GM18511 (cell line): ENCODE measurements around the gene CDH13.

Experiments
- ATAC-seq: cut with Tn5 transposase; IDR thresholded peaks from one replicate; pipeline ENCODE4 v1.9.1; 2021; ENCODE audit warnings: mild to moderate bottlenecking, moderate library complexity; ENCODE audit not compliant: unreplicated experiment

The CDH13 gene

DNA sequence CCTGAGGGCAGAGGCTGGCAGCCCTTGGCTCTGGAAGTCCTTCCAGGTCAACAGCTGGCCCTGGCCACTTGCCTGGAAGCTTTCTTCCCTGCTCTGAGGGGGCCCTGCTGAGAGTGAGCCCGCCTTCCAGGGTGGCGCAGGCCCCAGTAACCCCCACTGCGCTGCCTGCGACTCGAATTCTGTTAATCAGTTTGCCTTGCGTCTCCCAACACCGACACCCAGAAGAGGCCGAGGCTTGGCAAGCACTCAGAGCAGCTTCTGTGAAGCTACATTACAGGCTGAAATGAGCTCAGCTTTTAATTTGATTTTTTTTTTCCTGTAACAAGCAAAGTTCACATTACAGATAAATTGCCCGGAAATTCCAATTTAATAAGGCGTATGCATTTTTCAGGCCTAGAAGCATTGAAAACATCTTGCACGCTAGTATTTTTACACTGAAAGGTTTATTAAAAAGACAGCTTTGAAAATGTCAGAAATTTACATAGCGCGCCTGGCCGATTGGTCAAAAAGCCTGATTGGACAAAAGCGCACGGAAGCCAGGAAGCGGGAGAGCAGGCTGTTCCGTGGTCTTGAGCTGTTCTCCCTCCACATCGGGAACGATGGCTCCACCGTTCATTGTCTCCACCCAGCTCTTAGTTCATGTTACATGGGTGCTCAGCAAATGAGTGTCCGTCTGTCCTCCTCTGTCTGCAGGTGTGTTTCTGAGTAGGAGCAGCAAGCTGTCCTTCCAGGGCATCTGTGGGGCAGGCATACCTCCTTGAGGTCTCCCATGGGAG, 1115.5 kb downstream of the CDH13 start:
- ATAC-seq, result no peak

DNA sequence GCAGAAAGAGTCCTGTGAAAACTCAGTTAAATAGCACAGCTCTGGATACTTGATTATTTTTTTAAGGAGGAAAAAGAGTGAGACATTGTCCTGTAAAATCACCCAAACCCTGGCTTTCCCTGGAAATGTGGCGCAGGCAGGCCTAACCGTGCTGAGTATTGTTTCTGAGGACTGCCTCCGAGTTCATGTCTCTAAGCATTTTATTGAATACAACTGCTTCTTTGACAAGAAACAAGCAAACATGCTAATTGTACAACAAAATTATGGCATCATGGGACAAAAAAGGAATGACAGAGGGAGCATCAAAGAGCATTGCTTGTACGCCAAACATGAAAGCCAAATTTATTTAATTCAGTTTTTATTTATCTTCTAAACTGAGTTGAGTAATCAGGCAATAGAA, 1116.5 kb downstream of the CDH13 start:
- no peak for ATAC-seq

GRCh38 chr16:83743720-83744119, 1117.0 kb downstream of the CDH13 start:
- no peak for ATAC-seq

DNA sequence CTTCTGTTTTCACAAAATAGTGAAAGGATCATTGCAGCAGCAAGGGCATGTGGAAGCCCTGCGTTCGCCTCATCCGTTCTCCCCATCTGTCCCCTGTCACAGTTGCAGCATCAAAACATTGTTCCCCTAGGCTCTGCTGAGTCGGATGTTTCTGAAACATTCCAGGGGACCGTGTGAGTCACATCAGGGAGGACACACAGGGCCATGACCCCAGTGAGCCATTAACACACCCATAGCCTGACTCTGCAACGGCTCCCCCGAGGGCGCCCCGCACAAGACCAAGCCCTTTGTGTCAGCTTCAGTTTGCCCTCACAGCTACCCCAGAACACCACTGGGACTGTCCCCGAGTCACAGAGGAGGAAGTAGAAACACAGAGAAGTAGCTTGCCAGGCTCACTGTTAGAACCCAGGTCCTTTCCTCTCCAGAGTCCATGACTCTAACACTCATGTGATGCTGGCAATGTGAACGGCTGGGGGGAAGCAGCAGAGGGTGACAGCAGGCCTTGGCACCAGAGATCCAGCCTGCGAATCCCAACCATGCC, 1117.7 kb downstream of the CDH13 start:
- no peak for ATAC-seq

DNA sequence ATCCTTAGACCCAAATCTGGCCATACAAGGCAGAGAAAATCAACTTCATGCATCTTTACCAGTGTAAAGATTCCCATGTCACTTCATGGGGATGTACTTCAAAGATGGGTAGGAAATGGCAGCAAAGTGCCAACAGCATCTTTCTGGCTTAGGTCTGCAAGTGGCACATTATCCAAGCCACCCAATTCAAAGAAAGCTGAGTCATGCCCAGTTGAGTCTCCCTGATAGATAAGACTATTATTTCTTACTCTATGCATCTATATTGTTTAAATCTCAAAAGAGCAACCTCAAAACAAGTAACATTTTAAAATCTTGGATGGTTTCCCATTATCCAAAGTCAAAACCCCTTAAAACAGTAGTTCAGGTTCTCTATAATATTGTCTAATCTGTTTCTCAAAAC, 1119.8 kb downstream of the CDH13 start:
- no peak for ATAC-seq

GRCh38 chr16:83747936-83748335, 1121.2 kb downstream of the CDH13 start:
- ATAC-seq, result no peak

GRCh38 chr16:83755391-83755790, 1128.6 kb downstream of the CDH13 start:
- no peak for ATAC-seq

GRCh38 chr16:83762141-83762991, 1135.6 kb downstream of the CDH13 start:
- ATAC-seq, result no peak

- ATAC-seq, result no peak
Measured at GRCh38 chr16:83762992-83763358, 1136.2 kb downstream of the CDH13 start.

GRCh38 chr16:83768986-83769385, 1142.2 kb downstream of the CDH13 start:
- no peak for ATAC-seq

GRCh38 chr16:83769397-83770008, 1142.7 kb downstream of the CDH13 start:
- ATAC-seq, result no peak

GRCh38 chr16:83771306-83771942, 1144.7 kb downstream of the CDH13 start:
- ATAC-seq, result no peak

DNA sequence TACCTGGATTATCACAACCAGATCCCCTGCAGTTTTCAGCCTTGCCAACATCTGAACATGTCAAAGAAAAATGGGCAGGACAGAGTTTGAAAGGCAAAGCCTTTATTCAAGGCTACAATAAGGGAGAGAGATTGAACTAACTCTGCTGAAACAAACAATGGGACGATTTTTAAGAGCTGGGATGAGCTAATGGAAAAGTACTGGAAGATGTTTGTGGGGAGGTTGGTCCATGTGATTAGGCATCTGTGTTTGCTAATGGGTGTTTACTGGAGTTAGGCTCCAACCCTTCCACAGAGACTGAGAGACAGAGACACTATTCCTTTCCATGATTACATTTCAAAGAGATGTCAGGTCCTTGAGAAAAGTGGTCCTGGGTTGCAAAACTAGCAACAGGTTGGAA, 1146.0 kb downstream of the CDH13 start:
- ATAC-seq, result no peak

DNA sequence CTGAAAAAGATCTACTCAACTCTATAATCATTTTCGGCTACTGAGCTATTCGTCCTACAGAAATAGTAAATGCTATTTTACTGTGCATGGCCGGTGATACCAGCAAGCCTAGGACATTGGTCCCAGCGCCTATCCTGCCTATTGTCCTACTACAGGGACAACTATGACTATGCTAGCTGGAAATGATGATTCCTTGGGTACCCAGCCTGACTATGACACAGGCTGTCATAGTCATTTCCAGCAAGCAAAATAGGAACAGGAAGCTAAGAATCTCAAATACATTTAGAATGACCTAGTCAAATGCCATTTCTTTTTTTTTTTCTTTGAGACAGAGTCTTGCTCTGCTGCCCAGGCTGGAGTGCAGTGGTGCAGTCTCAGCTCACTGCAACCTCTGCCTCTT, 1147.3 kb downstream of the CDH13 start:
- no peak for ATAC-seq

DNA sequence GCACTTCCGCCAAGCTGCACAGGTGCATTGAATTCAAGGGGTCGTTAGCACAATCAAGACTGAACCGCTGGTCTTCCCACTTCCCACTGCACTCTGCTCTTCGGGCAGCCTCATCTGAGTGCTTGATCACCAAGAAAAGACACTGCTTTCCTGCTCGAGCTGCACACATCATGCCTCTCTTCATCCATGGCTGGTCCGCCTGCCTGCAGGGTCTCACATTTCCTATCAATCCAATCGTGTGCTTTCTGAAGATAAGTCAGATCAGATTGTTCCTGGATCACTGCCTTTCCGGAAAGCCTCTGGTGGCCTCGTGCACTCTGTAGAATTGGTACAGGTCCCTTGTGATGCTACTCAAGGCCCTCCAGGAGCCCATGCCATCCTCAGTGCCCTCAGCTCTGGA, 1150.2 kb downstream of the CDH13 start:
- no peak for ATAC-seq

DNA sequence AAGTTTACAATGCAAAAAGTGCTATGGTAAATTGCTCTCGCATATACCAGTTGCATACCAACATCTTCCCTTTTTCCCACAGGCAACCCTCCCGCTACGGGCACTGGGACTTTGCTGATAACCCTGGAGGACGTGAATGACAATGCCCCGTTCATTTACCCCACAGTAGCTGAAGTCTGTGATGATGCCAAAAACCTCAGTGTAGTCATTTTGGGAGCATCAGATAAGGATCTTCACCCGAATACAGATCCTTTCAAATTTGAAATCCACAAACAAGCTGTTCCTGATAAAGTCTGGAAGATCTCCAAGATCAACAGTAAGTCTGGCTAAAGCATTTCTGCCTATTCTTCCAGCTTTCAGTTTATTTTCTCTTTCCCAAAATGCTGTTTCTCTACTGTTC, 1153.1 kb downstream of the CDH13 start:
- ATAC-seq, result no peak

DNA sequence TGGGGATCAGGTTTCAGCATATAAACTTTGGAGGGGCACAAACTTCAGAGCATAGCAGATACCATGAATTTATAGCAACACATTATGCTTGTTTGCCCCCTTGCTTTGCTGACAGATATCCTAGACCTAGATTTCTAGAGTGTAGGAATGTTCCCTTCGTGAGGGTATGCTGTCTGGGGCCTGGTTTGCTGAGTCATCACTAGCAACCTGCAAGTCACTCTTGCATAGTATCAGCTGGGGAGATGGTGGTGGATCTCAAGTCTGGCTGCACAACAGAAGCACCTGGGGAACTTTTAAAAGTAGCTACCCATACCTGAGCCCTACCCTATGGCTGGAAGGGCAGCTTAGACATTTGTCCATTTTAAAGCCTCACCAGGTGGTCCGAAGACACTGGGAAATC, 1158.7 kb downstream of the CDH13 start:
- ATAC-seq, result no peak

DNA sequence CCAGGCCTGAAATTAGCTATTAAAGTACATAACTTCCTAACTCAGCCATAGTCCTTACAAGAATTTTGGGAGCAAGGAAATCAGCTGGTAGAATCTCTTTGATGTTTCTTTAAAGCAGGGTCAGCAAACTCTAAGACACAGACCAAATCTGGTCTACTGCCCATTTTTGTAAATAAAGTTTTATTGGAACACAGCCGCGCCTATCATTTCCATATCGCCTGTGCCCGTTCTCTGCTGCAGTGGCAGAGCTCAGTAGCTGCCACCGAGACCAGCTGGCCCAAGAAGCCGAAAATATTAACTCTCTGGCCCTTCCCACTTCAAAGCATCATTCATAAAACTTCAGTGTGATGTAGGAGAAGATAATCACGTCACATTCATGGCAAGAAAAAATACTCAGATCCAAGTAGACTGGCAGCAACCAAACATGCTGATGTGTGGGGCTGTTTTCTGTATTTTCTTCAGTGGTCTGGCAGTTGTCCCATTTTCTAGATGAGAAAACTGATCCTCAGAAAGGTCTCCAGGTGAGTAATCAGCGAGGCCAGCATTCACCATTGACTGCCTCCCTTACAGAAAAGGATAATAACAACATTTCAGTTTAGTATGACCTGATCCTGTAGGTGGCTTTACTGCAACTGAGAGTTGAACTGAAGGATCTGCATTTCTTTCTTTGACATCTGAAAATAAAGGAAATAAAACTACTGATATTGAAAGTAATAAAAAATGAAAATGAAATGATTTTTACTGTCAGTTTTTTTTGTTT, 1163.1 kb downstream of the CDH13 start:
- no peak for ATAC-seq

DNA sequence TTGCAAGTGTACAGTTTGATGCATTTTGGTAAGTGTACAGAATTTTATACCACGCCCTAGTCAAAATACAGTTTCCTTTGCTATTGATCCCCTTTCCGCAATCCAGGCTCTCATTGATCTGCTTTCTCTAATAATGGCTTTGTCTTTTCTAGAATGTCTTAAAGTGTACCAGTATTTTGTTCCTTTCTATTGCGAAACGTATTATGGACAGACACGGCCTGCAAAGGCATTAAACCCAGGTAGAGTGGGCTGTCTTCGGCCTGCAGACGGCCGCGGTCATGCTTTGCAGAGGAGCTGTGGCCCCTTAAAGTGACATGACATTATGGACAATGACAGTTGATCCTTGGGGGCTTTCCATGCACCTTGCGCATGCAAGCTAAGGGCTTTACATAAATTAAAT, 1165.1 kb downstream of the CDH13 start:
- no peak for ATAC-seq

GRCh38 chr16:83792391-83792790, 1165.6 kb downstream of the CDH13 start:
- no peak for ATAC-seq
